Measurements from ENCODE around the gene GTF3C2.

- TF ChIP-seq POLR2AphosphoS5 (IDR thresholded peaks at IDR 0.05) (no peak), CTCF (IDR thresholded peaks at IDR 0.05) (no peak)
Measured at GRCh38 chr2:27322301-27322765, 34.2 kb downstream of the GTF3C2 start.

Measured in breast epithelium (tissue), 3 donors.